HG02970 (cell line): ENCODE measurements around the gene RNF8.
"Not testable (repeated sequence)": the region's sequence is repeated elsewhere in the genome, so short reads cannot be mapped to it uniquely, and the experiment has no call there.

Source experiments
- ATAC-seq: cut with Tn5 transposase; IDR thresholded peaks from one replicate; pipeline ENCODE4 v1.9.1; 2021; ENCODE audit warnings: mild to moderate bottlenecking, moderate library complexity, moderate number of reproducible peaks; ENCODE audit not compliant: unreplicated experiment, low FRiP score

The RNF8 gene

DNA sequence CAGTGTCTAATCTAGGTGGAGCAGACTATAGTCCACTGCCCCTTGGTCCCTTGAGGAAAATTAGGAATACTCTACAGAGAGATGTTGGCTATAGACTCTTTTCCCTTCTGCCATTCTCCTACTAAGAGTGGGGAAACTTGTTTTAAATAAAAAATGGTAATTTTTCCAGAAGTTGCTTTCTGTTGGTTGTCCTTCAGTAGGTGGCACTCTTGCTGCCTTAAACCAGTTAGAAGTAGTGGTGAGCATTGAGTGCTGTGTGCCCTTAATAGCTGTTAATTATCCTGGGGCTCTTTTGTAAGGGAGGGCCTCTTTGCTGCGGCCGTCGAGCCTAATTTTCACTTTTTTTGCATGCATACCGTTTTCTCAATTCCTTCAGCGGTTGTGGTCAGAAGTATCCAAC, 82.0 kb downstream of the RNF8 start:
- no peak for ATAC-seq

DNA sequence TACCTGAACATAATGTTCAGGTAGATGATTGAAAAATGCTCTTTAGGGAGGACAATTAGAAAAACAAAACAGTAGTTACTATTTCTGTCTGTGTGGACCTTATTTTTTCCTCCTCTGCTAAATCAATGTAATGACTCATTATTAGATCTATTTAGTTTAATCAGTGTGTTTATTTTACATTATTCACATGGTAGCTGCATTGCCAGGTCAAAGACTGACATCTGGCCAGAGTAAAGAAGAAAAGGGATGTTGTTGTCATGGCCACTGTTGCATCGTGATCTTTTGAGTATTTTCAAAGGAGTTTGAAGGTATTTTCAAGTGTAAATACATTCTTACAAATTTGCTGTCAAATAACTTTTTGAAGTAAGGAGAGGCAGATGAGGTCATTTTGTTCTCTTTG, 85.1 kb downstream of the RNF8 start:
- ATAC-seq, result no peak

DNA sequence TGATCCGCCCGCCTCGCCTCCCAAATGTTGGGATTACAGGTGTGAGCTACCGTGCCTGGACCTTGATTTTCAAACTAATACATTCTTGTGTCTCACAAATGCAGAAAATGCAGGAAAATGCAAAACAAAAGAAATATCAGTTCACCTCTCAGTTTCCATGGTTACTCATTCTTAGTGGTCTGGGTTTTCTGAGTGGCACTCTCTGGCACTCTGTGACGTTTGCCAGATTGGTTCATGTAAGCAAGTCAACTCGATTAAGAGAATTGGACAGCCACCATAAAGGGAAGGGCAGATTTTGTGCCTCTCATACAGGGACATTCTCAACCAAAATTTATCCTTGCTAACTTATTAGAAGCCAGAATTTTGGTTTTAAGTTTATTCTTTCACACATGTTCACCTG, 87.9 kb downstream of the RNF8 start:
- ATAC-seq, result no peak

GRCh38 chr6:37442416-37443215, 88.8 kb downstream of the RNF8 start:
- no peak for ATAC-seq

DNA sequence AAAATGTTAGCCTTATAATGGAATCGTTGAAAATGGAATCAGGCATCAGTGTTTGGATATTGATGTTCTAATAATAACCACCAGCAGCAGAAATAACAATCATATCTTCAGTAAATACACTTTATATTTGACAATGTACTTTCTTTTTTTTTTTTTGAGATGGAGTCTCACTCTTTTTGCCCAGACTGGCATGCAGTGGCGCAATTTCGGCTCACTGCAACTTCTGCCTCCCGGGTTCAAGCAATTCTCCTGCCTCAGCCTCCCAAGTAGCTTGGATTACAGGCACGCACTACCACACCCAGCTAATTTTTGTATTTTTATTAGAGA, 89.4 kb downstream of the RNF8 start:
- ATAC-seq, result not testable (repeated sequence)
